ENCODE results near the gene POU6F1.
A peak's percentile ranks its signal among the peaks of the same experiment; 100 is the strongest.

The POU6F1 gene

GRCh38 chr12:51171884-51172514, 45.9 kb downstream of the POU6F1 start:
- DNase-seq (ENCODE audit: low read depth, low spot score): peak; percentile 11

DNA sequence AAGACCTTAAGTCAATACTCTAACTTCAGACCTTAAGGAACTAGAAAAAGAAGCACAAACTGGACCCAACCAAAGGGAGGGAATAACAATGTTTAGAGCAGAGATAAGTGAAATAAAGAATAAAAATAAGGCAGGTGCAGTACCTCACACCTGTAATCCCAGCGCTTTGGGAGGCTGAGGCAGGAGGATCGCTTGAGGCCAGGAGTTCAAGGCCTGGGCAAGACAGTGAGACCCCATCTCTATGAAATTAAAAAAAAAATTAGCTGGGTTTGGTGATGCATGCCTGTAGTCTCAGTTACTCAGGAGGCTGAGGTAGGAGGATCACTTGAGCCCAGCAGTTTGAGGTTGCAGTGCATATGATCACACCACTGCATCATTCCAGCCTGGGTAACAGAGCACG, 54.1 kb downstream of the POU6F1 start:
- no peak for DNase-seq (ENCODE audit: low read depth, low spot score)

GRCh38 chr12:51162217-51162616, 55.6 kb downstream of the POU6F1 start:
- DNase-seq (ENCODE audit: low read depth, low spot score): no peak

DNA sequence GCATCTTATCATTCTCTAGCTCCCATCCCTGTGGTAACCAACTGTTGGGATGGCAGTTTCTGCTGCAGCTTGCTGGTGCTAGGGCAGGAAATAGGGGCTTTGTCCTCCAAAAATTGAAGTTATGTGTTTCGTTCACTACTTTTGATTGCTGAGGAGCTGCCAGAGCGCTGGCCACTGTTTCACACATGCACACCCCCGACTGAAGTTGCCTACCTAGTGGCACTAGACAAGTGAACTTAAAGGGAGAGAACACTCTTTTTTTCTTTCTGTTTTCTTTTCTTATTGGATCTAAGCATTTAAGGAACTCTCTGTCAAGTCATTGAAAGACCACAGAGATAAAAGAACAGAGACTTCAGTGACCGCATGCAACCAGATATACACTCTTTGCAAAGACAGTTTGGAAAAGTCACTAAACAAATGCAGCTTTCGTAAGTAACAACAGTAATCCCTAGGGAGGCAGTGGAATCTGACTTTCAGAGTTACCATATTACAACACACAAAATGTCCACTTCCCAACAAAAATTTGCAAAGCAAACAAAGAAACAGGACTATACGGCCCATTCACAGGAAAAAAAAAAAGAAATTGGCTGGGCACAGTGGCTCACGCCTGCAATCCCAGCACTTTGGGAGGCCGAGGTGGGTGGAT, 56.9 kb downstream of the POU6F1 start:
- no peak for DNase-seq (ENCODE audit: low read depth, low spot score)

DNA sequence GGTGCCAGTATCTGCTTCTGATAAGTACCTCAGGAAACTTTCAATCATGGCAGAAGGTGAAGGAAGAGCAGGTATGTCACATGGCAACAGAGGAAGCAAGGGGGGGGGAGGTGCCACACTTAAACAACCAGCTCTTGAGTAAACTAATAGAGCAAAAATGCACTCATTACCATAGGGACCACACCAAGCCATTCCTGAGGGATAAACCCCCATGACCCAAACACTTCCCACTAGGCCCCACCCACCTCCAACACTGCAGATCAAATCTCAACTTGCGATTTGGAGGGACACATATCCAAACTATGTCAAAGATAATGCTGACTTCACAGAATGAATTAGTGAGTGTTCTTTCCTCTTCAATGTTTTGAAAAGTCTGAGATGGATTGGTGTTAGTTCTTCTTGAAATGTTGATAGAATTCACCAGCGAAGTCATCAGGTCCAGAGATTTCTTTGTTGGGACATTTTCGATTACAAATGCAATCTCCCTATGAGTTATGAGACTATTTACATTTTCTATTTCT, 61.6 kb downstream of the POU6F1 start:
- no peak for DNase-seq (ENCODE audit: low read depth, low spot score)

DNA sequence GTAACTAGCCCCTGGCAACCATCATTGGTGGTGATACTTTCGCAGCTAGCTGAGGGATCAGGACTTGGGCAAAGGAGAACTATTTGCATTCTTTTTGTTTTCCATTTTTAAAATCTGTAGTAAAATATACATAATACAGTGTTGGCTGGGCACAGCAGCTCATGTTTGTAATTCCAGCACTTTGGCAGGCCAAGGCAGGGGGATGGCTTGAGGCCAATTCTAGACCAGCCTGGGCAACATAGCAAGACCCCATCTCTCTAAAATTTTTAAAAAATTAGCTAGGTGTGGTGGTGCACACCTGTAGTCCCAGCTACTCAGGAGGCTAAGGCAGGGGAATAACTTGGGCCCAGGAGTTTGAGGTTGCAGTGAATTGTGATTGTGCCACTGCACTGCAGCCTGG, 64.9 kb downstream of the POU6F1 start:
- DNase-seq (ENCODE audit: low read depth, low spot score): no peak

DNA sequence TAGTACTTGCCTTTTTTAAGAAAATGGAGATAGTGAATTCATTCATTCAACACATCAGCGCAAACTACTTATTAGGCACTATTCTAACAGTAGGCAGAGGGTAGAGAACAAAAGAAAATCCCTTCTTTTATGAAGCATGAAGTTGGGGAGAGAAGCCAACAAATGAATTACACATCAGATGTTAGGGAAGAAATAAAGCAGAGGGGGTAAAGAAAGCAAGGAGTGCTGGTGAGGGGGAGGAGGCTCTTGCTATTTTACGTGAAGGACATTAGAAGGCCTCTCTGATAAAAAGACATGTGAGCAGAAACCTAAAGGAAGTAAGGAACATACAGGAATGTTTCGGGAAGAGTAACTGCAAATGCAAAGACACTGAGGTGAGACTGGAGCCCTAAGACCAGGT, 67.1 kb downstream of the POU6F1 start:
- DNase-seq (ENCODE audit: low read depth, low spot score): no peak

- no peak for DNase-seq (ENCODE audit: low read depth, low spot score)
Measured at GRCh38 chr12:51147309-51147708, 70.6 kb downstream of the POU6F1 start.

GRCh38 chr12:51139292-51139844, 78.5 kb downstream of the POU6F1 start:
- no peak for DNase-seq (ENCODE audit: low read depth, low spot score)
